ENCODE measurements around the gene KRTAP5-3. TPM values are rescaled to one million over a fixed set of nuclear protein-coding genes. Genes with fewer than 3 reads are reported as not detected.

KRTAP5-3 gene
- total and polyA plus RNA-seq, 2 of the 13 experiments (the other 11 are each of a cell fraction or from before 2014, with no cell fraction given) = not detected

GRCh38 chr11:1652771-1653540 is 44.7 kb upstream of the KRTAP5-3 start (continued):
- TF ChIP-seq ZBTB38 (CRISPR knock-in tag; IDR thresholded peaks at IDR 0.05) (peak; percentile 85), ZFP1 (CRISPR knock-in tag; IDR thresholded peaks at IDR 0.05) (no peak), KDM6A (CRISPR knock-in tag; IDR thresholded peaks at IDR 0.05; ENCODE audit: low read depth) (no peak), ZNF234 (CRISPR knock-in tag; conservative IDR thresholded peaks at IDR 0.05) (no peak), POGZ (CRISPR knock-in tag; IDR thresholded peaks at IDR 0.05) (no peak), ZMAT3 (CRISPR knock-in tag; conservative IDR thresholded peaks at IDR 0.05) (no peak), MLLT10 (CRISPR knock-in tag; IDR thresholded peaks at IDR 0.05) (no peak), ZBTB33 (CRISPR knock-in tag; IDR thresholded peaks at IDR 0.05) (peak; percentile 44; the same call in 1 of the 2 replicates), ZNF432 (CRISPR knock-in tag; IDR thresholded peaks at IDR 0.05; ENCODE audit: borderline replicate concordance) (no peak), ZNF101 (CRISPR knock-in tag; IDR thresholded peaks at IDR 0.05; ENCODE audit: borderline replicate concordance, low read depth) (no peak), ZNF550 (CRISPR knock-in tag; IDR thresholded peaks at IDR 0.05; ENCODE audit: borderline replicate concordance) (no peak), HOXA3 (CRISPR knock-in tag; IDR thresholded peaks at IDR 0.05) (peak; percentile 55; the same call in 1 of the 2 replicates), RNF2 (conservative IDR thresholded peaks at IDR 0.05; ENCODE audit: low read depth) (no peak)
- TF ChIP-seq, protein P1, sequence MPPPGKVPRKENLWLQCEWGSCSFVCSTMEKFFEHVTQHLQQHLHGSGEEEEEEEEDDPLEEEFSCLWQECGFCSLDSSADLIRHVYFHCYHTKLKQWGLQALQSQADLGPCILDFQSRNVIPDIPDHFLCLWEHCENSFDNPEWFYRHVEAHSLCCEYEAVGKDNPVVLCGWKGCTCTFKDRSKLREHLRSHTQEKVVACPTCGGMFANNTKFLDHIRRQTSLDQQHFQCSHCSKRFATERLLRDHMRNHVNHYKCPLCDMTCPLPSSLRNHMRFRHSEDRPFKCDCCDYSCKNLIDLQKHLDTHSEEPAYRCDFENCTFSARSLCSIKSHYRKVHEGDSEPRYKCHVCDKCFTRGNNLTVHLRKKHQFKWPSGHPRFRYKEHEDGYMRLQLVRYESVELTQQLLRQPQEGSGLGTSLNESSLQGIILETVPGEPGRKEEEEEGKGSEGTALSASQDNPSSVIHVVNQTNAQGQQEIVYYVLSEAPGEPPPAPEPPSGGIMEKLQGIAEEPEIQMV (CRISPR knock-in tag; IDR thresholded peaks at IDR 0.05; ENCODE audit: low read depth) = no peak
- TF ChIP-seq, protein P2, sequence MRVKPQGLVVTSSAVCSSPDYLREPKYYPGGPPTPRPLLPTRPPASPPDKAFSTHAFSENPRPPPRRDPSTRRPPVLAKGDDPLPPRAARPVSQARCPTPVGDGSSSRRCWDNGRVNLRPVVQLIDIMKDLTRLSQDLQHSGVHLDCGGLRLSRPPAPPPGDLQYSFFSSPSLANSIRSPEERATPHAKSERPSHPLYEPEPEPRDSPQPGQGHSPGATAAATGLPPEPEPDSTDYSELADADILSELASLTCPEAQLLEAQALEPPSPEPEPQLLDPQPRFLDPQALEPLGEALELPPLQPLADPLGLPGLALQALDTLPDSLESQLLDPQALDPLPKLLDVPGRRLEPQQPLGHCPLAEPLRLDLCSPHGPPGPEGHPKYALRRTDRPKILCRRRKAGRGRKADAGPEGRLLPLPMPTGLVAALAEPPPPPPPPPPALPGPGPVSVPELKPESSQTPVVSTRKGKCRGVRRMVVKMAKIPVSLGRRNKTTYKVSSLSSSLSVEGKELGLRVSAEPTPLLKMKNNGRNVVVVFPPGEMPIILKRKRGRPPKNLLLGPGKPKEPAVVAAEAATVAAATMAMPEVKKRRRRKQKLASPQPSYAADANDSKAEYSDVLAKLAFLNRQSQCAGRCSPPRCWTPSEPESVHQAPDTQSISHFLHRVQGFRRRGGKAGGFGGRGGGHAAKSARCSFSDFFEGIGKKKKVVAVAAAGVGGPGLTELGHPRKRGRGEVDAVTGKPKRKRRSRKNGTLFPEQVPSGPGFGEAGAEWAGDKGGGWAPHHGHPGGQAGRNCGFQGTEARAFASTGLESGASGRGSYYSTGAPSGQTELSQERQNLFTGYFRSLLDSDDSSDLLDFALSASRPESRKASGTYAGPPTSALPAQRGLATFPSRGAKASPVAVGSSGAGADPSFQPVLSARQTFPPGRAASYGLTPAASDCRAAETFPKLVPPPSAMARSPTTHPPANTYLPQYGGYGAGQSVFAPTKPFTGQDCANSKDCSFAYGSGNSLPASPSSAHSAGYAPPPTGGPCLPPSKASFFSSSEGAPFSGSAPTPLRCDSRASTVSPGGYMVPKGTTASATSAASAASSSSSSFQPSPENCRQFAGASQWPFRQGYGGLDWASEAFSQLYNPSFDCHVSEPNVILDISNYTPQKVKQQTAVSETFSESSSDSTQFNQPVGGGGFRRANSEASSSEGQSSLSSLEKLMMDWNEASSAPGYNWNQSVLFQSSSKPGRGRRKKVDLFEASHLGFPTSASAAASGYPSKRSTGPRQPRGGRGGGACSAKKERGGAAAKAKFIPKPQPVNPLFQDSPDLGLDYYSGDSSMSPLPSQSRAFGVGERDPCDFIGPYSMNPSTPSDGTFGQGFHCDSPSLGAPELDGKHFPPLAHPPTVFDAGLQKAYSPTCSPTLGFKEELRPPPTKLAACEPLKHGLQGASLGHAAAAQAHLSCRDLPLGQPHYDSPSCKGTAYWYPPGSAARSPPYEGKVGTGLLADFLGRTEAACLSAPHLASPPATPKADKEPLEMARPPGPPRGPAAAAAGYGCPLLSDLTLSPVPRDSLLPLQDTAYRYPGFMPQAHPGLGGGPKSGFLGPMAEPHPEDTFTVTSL (CRISPR knock-in tag; IDR thresholded peaks at IDR 0.05; ENCODE audit: borderline replicate concordance) = no peak
- TF ChIP-seq, protein P3, sequence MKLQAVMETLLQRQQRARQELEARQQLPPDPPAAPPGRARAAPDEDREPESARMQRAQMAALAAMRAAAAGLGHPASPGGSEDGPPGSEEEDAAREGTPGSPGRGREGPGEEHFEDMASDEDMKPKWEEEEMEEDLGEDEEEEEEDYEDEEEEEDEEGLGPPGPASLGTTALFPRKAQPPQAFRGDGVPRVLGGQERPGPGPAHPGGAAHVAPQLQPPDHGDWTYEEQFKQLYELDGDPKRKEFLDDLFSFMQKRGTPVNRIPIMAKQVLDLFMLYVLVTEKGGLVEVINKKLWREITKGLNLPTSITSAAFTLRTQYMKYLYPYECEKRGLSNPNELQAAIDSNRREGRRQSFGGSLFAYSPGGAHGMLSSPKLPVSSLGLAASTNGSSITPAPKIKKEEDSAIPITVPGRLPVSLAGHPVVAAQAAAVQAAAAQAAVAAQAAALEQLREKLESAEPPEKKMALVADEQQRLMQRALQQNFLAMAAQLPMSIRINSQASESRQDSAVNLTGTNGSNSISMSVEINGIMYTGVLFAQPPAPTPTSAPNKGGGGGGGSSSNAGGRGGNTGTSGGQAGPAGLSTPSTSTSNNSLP (IDR thresholded peaks at IDR 0.05; ENCODE audit: low read depth, low read length) = no peak
- TF ChIP-seq, protein P4, sequence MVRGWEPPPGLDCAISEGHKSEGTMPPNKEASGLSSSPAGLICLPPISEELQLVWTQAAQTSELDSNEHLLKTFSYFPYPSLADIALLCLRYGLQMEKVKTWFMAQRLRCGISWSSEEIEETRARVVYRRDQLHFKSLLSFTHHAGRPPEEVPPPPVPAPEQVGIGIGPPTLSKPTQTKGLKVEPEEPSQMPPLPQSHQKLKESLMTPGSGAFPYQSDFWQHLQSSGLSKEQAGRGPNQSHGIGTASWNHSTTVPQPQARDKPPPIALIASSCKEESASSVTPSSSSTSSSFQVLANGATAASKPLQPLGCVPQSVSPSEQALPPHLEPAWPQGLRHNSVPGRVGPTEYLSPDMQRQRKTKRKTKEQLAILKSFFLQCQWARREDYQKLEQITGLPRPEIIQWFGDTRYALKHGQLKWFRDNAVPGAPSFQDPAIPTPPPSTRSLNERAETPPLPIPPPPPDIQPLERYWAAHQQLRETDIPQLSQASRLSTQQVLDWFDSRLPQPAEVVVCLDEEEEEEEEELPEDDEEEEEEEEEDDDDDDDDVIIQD (CRISPR knock-in tag; IDR thresholded peaks at IDR 0.05; ENCODE audit: low read depth) = peak; percentile 54; the same call in 1 of the 2 replicates
